GM12878 (cell line): ENCODE data around the gene MMEL1. TPM values are rescaled to one million over a fixed set of nuclear protein-coding genes. Genes with fewer than 3 reads are reported as not detected.

Source experiments
- ASH2L ChIP-seq: fragments of 300-600, 200-600 bp; sonication (generic); IDR thresholded peaks from 2 replicates; pipeline ENCODE4 v1.6.1; 2017; ENCODE audit warnings: low read depth, mild to moderate bottlenecking, borderline replicate concordance
- BHLHE40 ChIP-seq, 2 experiments: fragments of 450-650 bp in 1 of 2; IDR thresholded peaks; 2 replicates each; pipeline ENCODE4 v1.6.1; 2011 to 2017; ENCODE audit warnings: low read depth in 2 of 2, borderline replicate concordance in 1 of 2, improper control_type of control experiment in 1 of 2, low read length in 1 of 2, mild to moderate bottlenecking in 1 of 2
- CHD1 ChIP-seq: IDR thresholded peaks from 2 replicates; pipeline ENCODE4 v1.6.1; 2012; ENCODE audit warnings: low read depth, low read length, improper control_type of control experiment
- CHD4 ChIP-seq: fragments of 200-600 bp; sonication (generic); IDR thresholded peaks from 2 replicates; pipeline ENCODE4 v1.6.1; 2016; ENCODE audit warnings: mild to moderate bottlenecking
- FOXK2 ChIP-seq: fragments of 450-650 bp; IDR thresholded peaks from 2 replicates; pipeline ENCODE4 v1.6.1; 2017; ENCODE audit warnings: mild to moderate bottlenecking, moderate library complexity
- LARP7 ChIP-seq: fragments of 450-650 bp; IDR thresholded peaks from 2 replicates; pipeline ENCODE4 v1.6.1; 2017; ENCODE audit warnings: mild to moderate bottlenecking
- MTA2 ChIP-seq: fragments of 450-650 bp; IDR thresholded peaks from 2 replicates; pipeline ENCODE4 v1.6.1; 2016; ENCODE audit warnings: low read depth, mild to moderate bottlenecking, moderate library complexity
- MXI1 ChIP-seq: fragments of 150-350 bp; IDR thresholded peaks from 2 replicates; pipeline ENCODE4 v1.6.1; 2011; ENCODE audit warnings: low read depth, mild to moderate bottlenecking, inconsistent platforms, low read length, improper control_type of control experiment
- MYB ChIP-seq: fragments of 150-350 bp; IDR thresholded peaks from 2 replicates; pipeline ENCODE4 v1.6.1; 2014; ENCODE audit warnings: mild to moderate bottlenecking, low read depth, low read length, borderline replicate concordance
- NR2F1 ChIP-seq: fragments of 450-650 bp; conservative IDR thresholded peaks from 2 replicates; pipeline ENCODE4 v1.6.1; 2017; ENCODE audit warnings: mild to moderate bottlenecking
- PAX5 ChIP-seq: IDR thresholded peaks from 2 replicates; pipeline ENCODE4 v1.6.1; 2011; ENCODE audit warnings: low read depth, low read length, borderline replicate concordance
- POU2F2 ChIP-seq: IDR thresholded peaks from 3 replicates; pipeline ENCODE4 v1.6.1; 2011; ENCODE audit warnings: low read depth, mild to moderate bottlenecking, low read length, borderline replicate concordance
- RAD21 ChIP-seq: IDR thresholded peaks from 2 replicates; pipeline ENCODE4 v1.6.1; 2011; ENCODE audit warnings: mild to moderate bottlenecking, low read depth, low read length, moderate library complexity; ENCODE audit not compliant: insufficient read depth
- RFX5 ChIP-seq: IDR thresholded peaks from 2 replicates; pipeline ENCODE4 v1.6.1; 2011; ENCODE audit warnings: low read depth, low read length, improper control_type of control experiment
- RUNX3 ChIP-seq: IDR thresholded peaks from 2 replicates; pipeline ENCODE4 v1.6.1; 2012; ENCODE audit warnings: low read length, inconsistent platforms
- SMARCA5 ChIP-seq: fragments of 450-650 bp; IDR thresholded peaks from 2 replicates; pipeline ENCODE4 v1.6.1; 2017; ENCODE audit warnings: mild to moderate bottlenecking
- SMC3 ChIP-seq: IDR thresholded peaks from 2 replicates; pipeline ENCODE4 v1.6.1; 2011; ENCODE audit warnings: low read length, improper control_type of control experiment, borderline replicate concordance
- SP1 ChIP-seq: IDR thresholded peaks from one replicate; pipeline ENCODE4 v1.6.1; 2011; ENCODE audit warnings: low read depth, low read length
- SUPT20H ChIP-seq: IDR thresholded peaks from 2 replicates; pipeline ENCODE4 v1.6.1; 2011; ENCODE audit warnings: low read depth, mild to moderate bottlenecking, low read length, moderate library complexity, borderline replicate concordance; ENCODE audit not compliant: control insufficient read depth
- SUZ12 ChIP-seq: fragments of 200-600 bp; sonication (generic); IDR thresholded peaks from one replicate; pipeline ENCODE4 v1.6.1; 2018; ENCODE audit warnings: antibody characterized with exemption, mild to moderate bottlenecking; ENCODE audit not compliant: unreplicated experiment
- TBL1XR1 ChIP-seq: IDR thresholded peaks from 2 replicates; pipeline ENCODE4 v1.6.1; 2012; ENCODE audit warnings: low read depth, low read length, improper control_type of control experiment
- ZNF274 ChIP-seq: IDR thresholded peaks from one replicate; pipeline ENCODE4 v1.8.0; 2011; ENCODE audit not compliant: insufficient read length, insufficient read depth
- ZNF384 ChIP-seq: IDR thresholded peaks from 2 replicates; pipeline ENCODE4 v1.6.1; 2012; ENCODE audit warnings: low read depth, mild to moderate bottlenecking, low read length, improper control_type of control experiment, borderline replicate concordance
- ZNF622 ChIP-seq: fragments of 450-650 bp; IDR thresholded peaks from 2 replicates; pipeline ENCODE4 v1.6.1; 2017; ENCODE audit warnings: mild to moderate bottlenecking, inconsistent platforms
- polyA plus RNA-seq, 11 experiments: library from polyadenylated mRNA; depleted of rRNA in 4 of 11; unstranded in 6 of 11; stranded (reverse) in 5 of 11; fragments of >200 nt; fragmentation: Nextera tagmentation in 4 of 11; fragmentation: Illumina TruSeq in 1 of 11; extraction: Ambion mirVana in 4 of 11; extraction: Trizol in 1 of 11; gene quantifications; 1 replicate in 1 of 11; 2 replicates in 10 of 11; pipeline versions ENCODE4 v1.2.1 to v1.2.3, GENCODE V29; 2011 to 2016; ENCODE audit warnings: inconsistent platforms in 2 of 11, missing spikeins in 2 of 11, low read depth in 1 of 11
- total RNA-seq, 4 experiments: library from RNA; depleted of rRNA in 3 of 4; stranded (reverse); fragments of >200 nt in 3 of 4; fragmentation: Illumina TruSeq in 1 of 4; extraction: Trizol in 1 of 4; gene quantifications; 2 replicates each; pipeline versions ENCODE4 v1.2.1 to v1.2.3, GENCODE V29; 2013 to 2021
- TF ChIP-seq, protein P1 (sequence below): IDR thresholded peaks from 2 replicates; pipeline ENCODE4 v1.6.1; 2011; ENCODE audit warnings: borderline replicate concordance, low read depth, mild to moderate bottlenecking, moderate library complexity, low read length; ENCODE audit not compliant: insufficient read depth, poor library complexity, severe bottlenecking
- TF ChIP-seq, protein P2 (sequence below): IDR thresholded peaks from 2 replicates; pipeline ENCODE4 v1.6.1; 2012; ENCODE audit warnings: low read length, inconsistent platforms
- TF ChIP-seq, protein P3 (sequence below): fragments of 450-650 bp; IDR thresholded peaks from 2 replicates; pipeline ENCODE4 v1.6.1; 2016; ENCODE audit warnings: mild to moderate bottlenecking
- TF ChIP-seq, protein P4 (sequence below): IDR thresholded peaks from 2 replicates; pipeline ENCODE4 v1.6.1; 2011; ENCODE audit warnings: borderline replicate concordance, low read depth, mild to moderate bottlenecking, moderate library complexity, mixed read lengths, low read length; ENCODE audit not compliant: insufficient read depth; ENCODE audit errors: extremely low read length

Gene MMEL1
- total and polyA plus RNA-seq, 10 of the 15 experiments (the other 5 are each of a cell fraction or from before 2014, with no cell fraction given) = 0.11 TPM; not detected in 9

DNA sequence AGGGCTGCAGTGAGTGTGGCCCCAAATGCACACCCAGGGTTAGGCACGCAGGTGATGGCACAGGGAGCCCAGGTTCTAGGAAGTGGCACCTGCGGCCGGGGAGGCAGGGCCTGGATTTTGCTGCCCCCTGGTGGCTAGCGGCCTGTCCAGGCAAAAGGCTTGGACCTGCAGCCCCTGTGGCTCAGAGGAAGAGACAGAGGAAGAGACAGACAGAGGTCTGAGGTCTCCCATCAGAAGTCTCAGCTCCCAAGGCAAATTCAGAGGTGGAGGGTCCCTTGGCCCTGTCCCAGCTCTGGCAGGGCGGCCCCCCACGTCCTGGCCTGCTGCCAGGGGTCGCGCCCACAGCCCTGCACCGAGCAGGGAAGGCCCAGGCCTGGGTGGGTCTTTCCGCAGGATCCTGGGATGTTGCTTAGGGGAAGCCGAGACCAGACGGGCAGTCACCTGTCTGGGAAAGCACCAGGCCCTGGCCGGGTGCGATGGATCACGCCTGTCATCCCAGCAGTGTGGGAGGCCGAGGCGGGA lies 84.7 kb downstream of the MMEL1 start (continued):
- TF ChIP-seq SMARCA5 (peak; percentile 87), SUZ12 (no peak), SUPT20H (no peak), RUNX3 (peak; percentile 46; the same call in 1 of the 2 replicates), ASH2L (no peak), POU2F2 (0 out of 3 replicates have a peak, but pooled peaks have one; percentile 4), RAD21 (peak; percentile 84), MYB (no peak), SMC3 (peak; percentile 85), PAX5 (no peak; the same call in 1 of the 2 replicates), TBL1XR1 (no peak), ZNF384 (no peak), FOXK2 (no peak), RFX5 (no peak), MTA2 (no peak), LARP7 (peak; percentile 76), BHLHE40 (IDR thresholded peaks at IDR 0.05; ENCODE audit: borderline replicate concordance in 1 of 2, low read depth in 2 of 2, low read length in 1 of 2) (peak in 1 of 2 experiments; percentile 57; a peak in 2 of 4 replicates), CHD4 (no peak), SP1 (no peak), ZNF622 (no peak), ZNF274 (no peak), NR2F1 (peak; percentile 82), MXI1 (no peak), CHD1 (no peak; the same call in 1 of the 2 replicates)
- TF ChIP-seq, protein P1, sequence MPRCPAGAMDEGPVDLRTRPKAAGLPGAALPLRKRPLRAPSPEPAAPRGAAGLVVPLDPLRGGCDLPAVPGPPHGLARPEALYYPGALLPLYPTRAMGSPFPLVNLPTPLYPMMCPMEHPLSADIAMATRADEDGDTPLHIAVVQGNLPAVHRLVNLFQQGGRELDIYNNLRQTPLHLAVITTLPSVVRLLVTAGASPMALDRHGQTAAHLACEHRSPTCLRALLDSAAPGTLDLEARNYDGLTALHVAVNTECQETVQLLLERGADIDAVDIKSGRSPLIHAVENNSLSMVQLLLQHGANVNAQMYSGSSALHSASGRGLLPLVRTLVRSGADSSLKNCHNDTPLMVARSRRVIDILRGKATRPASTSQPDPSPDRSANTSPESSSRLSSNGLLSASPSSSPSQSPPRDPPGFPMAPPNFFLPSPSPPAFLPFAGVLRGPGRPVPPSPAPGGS = peak; percentile 8
- TF ChIP-seq, protein P2, sequence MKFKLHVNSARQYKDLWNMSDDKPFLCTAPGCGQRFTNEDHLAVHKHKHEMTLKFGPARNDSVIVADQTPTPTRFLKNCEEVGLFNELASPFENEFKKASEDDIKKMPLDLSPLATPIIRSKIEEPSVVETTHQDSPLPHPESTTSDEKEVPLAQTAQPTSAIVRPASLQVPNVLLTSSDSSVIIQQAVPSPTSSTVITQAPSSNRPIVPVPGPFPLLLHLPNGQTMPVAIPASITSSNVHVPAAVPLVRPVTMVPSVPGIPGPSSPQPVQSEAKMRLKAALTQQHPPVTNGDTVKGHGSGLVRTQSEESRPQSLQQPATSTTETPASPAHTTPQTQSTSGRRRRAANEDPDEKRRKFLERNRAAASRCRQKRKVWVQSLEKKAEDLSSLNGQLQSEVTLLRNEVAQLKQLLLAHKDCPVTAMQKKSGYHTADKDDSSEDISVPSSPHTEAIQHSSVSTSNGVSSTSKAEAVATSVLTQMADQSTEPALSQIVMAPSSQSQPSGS = no peak
- TF ChIP-seq, protein P3, sequence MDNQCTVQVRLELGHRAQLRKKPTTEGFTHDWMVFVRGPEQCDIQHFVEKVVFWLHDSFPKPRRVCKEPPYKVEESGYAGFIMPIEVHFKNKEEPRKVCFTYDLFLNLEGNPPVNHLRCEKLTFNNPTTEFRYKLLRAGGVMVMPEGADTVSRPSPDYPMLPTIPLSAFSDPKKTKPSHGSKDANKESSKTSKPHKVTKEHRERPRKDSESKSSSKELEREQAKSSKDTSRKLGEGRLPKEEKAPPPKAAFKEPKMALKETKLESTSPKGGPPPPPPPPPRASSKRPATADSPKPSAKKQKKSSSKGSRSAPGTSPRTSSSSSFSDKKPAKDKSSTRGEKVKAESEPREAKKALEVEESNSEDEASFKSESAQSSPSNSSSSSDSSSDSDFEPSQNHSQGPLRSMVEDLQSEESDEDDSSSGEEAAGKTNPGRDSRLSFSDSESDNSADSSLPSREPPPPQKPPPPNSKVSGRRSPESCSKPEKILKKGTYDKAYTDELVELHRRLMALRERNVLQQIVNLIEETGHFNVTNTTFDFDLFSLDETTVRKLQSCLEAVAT = no peak
- TF ChIP-seq, protein P4, sequence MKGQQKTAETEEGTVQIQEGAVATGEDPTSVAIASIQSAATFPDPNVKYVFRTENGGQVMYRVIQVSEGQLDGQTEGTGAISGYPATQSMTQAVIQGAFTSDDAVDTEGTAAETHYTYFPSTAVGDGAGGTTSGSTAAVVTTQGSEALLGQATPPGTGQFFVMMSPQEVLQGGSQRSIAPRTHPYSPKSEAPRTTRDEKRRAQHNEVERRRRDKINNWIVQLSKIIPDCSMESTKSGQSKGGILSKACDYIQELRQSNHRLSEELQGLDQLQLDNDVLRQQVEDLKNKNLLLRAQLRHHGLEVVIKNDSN = no peak
